A549 treated with RU486 at 1 μM for 4 hours (cell line): Measurements from ENCODE around the gene GRIK4. TPM values are rescaled to one million over a fixed set of nuclear protein-coding genes. Genes with fewer than 3 reads are reported as not detected.

ENCODE experiments used
- total RNA-seq: library from RNA; stranded (reverse); fragments of 200-300 nt; extraction: Qiagen RNA extraction; gene quantifications from 5 replicates; pipeline ENCODE4 v1.2.3, GENCODE V29; 2022; ENCODE audit warnings: low read depth

The GRIK4 gene
- total RNA-seq, result not detected in 5 replicates

GRCh38 chr11:120511116-120511819 is at the start of gene GRIK4:
TSS of gene GRIK4 (plus strand) at chr11:120511748. CDS start at chr11:120660319, 148,571 bp downstream.

GRCh38 chr11:121023848-121024751 is 512.6 kb downstream of the GRIK4 start, which contains the start of gene TBCEL:
TSS of gene TBCEL (plus strand) at chr11:121024102. CDS start at chr11:121045691, 21,589 bp downstream.

Other genes with a start within 250 kb of the GRIK4 start
- gene TLCD5, start 186.4 kb upstream of the GRIK4 start, total RNA-seq, result 4.9 to 7.6 TPM (median 7.2 TPM) in 5 replicates
- gene ARHGEF12, start 175.3 kb upstream of the GRIK4 start, total RNA-seq, result 10.1 to 17.0 TPM (median 16.0 TPM) in 5 replicates